Right lung (tissue), 10 donors: ENCODE measurements around the gene PAIP1. TPM values are rescaled to one million over a fixed set of nuclear protein-coding genes. Genes with fewer than 3 reads are reported as not detected.
"Not testable (repeated sequence)": the region's sequence is repeated elsewhere in the genome, so short reads cannot be mapped to it uniquely, and the experiment has no call there.

Experiments used
- DNase-seq, 2 donors: peaks; one replicate each; pipeline ENCODE4 v3.0.0-alpha.2; 2013
- long read RNA-seq, 8 donors: transcript quantifications; one replicate each; lab custom pipeline, GENCODE V29; 2026
- polyA plus RNA-seq, 5 donors: library from polyadenylated mRNA; unstranded; fragments of 120-200 nt; gene quantifications; one replicate each; pipeline versions ENCODE4 v1.2.1 to v1.2.3, GENCODE V29; 2013; ENCODE audit warnings: inconsistent platforms in 1 of 5, low replicate concordance in 1 of 5; ENCODE audit not compliant: insufficient read length in 5 of 5, insufficient read depth in 1 of 5

Gene PAIP1
- 100 to 1,000 TPM; 109 to 151 (median 124) TPM for polyA plus RNA-seq
- long read RNA-seq, donor 1, transcript PAIP1-203 (11 exons, 1,734 nt), result minor isoform, 18 of 75 reads
- long read RNA-seq, donor 1, transcript PAIP1-201 (11 exons, 2,782 nt), result major isoform, 31 of 75 reads
- long read RNA-seq, donor 1, partial matches to known transcripts, result 26 of 75 reads
- long read RNA-seq, donor 1, other reads (novel, unspliced or antisense), result 0 of 75 reads
- long read RNA-seq, donor 2, transcript PAIP1-203 (11 exons, 1,734 nt), result major isoform, 17 of 29 reads
- long read RNA-seq, donor 2, transcript PAIP1-201 (11 exons, 2,782 nt), result minor isoform, 12 of 29 reads
- long read RNA-seq, donor 2, partial matches to known transcripts, result 0 of 29 reads
- long read RNA-seq, donor 2, other reads (novel, unspliced or antisense), result 0 of 29 reads
- long read RNA-seq, donor 3, transcript PAIP1-203 (11 exons, 1,734 nt), result minor isoform, 18 of 72 reads
- long read RNA-seq, donor 3, transcript PAIP1-201 (11 exons, 2,782 nt), result major isoform, 21 of 72 reads
- long read RNA-seq, donor 3, partial matches to known transcripts, result 31 of 72 reads
- long read RNA-seq, donor 3, other reads (novel, unspliced or antisense), result 0 of 72 reads
- long read RNA-seq, donor 4, transcript PAIP1-203 (11 exons, 1,734 nt), result minor isoform, 6 of 27 reads
- long read RNA-seq, donor 4, transcript PAIP1-201 (11 exons, 2,782 nt), result major isoform, 16 of 27 reads
- long read RNA-seq, donor 4, partial matches to known transcripts, result 5 of 27 reads
- long read RNA-seq, donor 4, other reads (novel, unspliced or antisense), result 0 of 27 reads
- long read RNA-seq, donor 5, transcript PAIP1-203 (11 exons, 1,734 nt), result minor isoform, 15 of 65 reads
- long read RNA-seq, donor 5, transcript PAIP1-201 (11 exons, 2,782 nt), result major isoform, 38 of 65 reads
- long read RNA-seq, donor 5, partial matches to known transcripts, result 8 of 65 reads
- long read RNA-seq, donor 5, other reads (novel, unspliced or antisense), result 0 of 65 reads
- long read RNA-seq, donor 6, transcript PAIP1-203 (11 exons, 1,734 nt), result minor isoform, 14 of 52 reads
- long read RNA-seq, donor 6, transcript PAIP1-201 (11 exons, 2,782 nt), result major isoform, 36 of 52 reads
- long read RNA-seq, donor 6, partial matches to known transcripts, result 0 of 52 reads
- long read RNA-seq, donor 6, other reads (novel, unspliced or antisense), result 0 of 52 reads
- long read RNA-seq, donor 7, transcript PAIP1-201 (11 exons, 2,782 nt), result major isoform, 36 of 46 reads
- long read RNA-seq, donor 7, transcript PAIP1-203 (11 exons, 1,734 nt), result minor isoform, 10 of 46 reads
- long read RNA-seq, donor 7, partial matches to known transcripts, result 0 of 46 reads
- long read RNA-seq, donor 7, other reads (novel, unspliced or antisense), result 0 of 46 reads
- long read RNA-seq, donor 8, transcript PAIP1-201 (11 exons, 2,782 nt), result major isoform, 10 of 14 reads
- long read RNA-seq, donor 8, partial matches to known transcripts, result 0 of 14 reads
- long read RNA-seq, donor 8, other reads (novel, unspliced or antisense), result 0 of 14 reads

- peak; percentile 87 to 91 for DNase-seq
Measured at GRCh38 chr5:43556857-43557542, at the start of gene PAIP1. Gene PAIP1, minus strand, starts transcription at chr5:43557077. Its CDS starts 231 bp downstream, at chr5:43556846.

- no peak for DNase-seq
Measured at GRCh38 chr5:43606351-43606750, 49.5 kb upstream of the PAIP1 start.

GRCh38 chr5:43604699-43605098, 47.8 kb upstream of the PAIP1 start:
- DNase-seq, result no peak

GRCh38 chr5:43603344-43604217, 46.7 kb upstream of the PAIP1 start:
- peak; percentile 26 to 41 for DNase-seq

GRCh38 chr5:43602461-43603343, 45.8 kb upstream of the PAIP1 start, which contains the start of gene NNT:
Gene NNT, plus strand, starts transcription at chr5:43603180. Its CDS starts 6,016 bp downstream, at chr5:43609196.
- DNase-seq, result peak; percentile 73 to 76

- DNase-seq, result peak; percentile 18 to 19
Measured at GRCh38 chr5:43601454-43602260, 44.8 kb upstream of the PAIP1 start.

GRCh38 chr5:43598927-43599326, 42.0 kb upstream of the PAIP1 start:
- DNase-seq, result not testable (repeated sequence)

- no peak for DNase-seq
Measured at GRCh38 chr5:43592363-43592762, 35.5 kb upstream of the PAIP1 start.

GRCh38 chr5:43590700-43591099, 33.8 kb upstream of the PAIP1 start:
- no peak for DNase-seq

- no peak for DNase-seq
Measured at GRCh38 chr5:43589310-43589709, 32.4 kb upstream of the PAIP1 start.

GRCh38 chr5:43588842-43589241, 32.0 kb upstream of the PAIP1 start:
- DNase-seq, result no peak

GRCh38 chr5:43584166-43584699, 27.4 kb upstream of the PAIP1 start:
- DNase-seq, result no peak

GRCh38 chr5:43583724-43584123, 26.8 kb upstream of the PAIP1 start:
- DNase-seq, result no peak

- no peak for DNase-seq
Measured at GRCh38 chr5:43582082-43583005, 25.5 kb upstream of the PAIP1 start.

- DNase-seq, result no peak
Measured at GRCh38 chr5:43581398-43581797, 24.5 kb upstream of the PAIP1 start.
